NT2/D1 (cell line): ENCODE measurements around the gene SECTM1.

ENCODE experiments used
- DNase-seq: peaks from one replicate; pipeline ENCODE4 v3.0.0-alpha.2; 2011; ENCODE audit warnings: low read depth, low spot score
- H3K27me3 ChIP-seq: 2 replicates; pipeline ENCODE4 v1.6.0; 2011; ENCODE audit warnings: mild to moderate bottlenecking; ENCODE audit not compliant: insufficient read length, insufficient read depth
- H3K36me3 ChIP-seq: 2 replicates; pipeline ENCODE4 v1.6.1; 2011; ENCODE audit warnings: mild to moderate bottlenecking, low read length, mixed read lengths; ENCODE audit not compliant: insufficient read depth, insufficient read length
- H3K4me1 ChIP-seq: 2 replicates; pipeline ENCODE4 v1.5.1; 2011; ENCODE audit not compliant: insufficient read depth, insufficient read length
- H3K4me3 ChIP-seq: 2 replicates; pipeline ENCODE4 v1.5.1; 2011; ENCODE audit warnings: low read depth; ENCODE audit not compliant: insufficient read length
- H3K9ac ChIP-seq: 2 replicates; pipeline ENCODE4 v1.6.0; 2011; ENCODE audit warnings: low read depth; ENCODE audit not compliant: insufficient read length
- H3K9me3 ChIP-seq: 2 replicates; pipeline ENCODE4 v1.5.1; 2011; ENCODE audit warnings: mild to moderate bottlenecking, low read length; ENCODE audit not compliant: insufficient read depth
- SUZ12 ChIP-seq: IDR thresholded peaks from 2 replicates; pipeline ENCODE4 v1.6.1; 2011; ENCODE audit not compliant: insufficient read length, insufficient read depth; ENCODE audit errors: extremely low read depth
- YY1 ChIP-seq: IDR thresholded peaks from 2 replicates; pipeline ENCODE4 v1.6.1; 2011; ENCODE audit not compliant: insufficient read length, insufficient read depth
- ZNF274 ChIP-seq: IDR thresholded peaks from 2 replicates; pipeline ENCODE4 v1.6.1; 2011; ENCODE audit warnings: mild to moderate bottlenecking, low read depth, low read length

Gene SECTM1

GRCh38 chr17:82320956-82321927 lies 12.3 kb downstream of the SECTM1 start:
- TF ChIP-seq YY1 (no peak), ZNF274 (no peak), SUZ12 (no peak)
- H3K4me3 ChIP-seq, result no peak overlapping the region
- H3K9ac ChIP-seq, result peak overlapping the region; percentile 27
- no peaks in the 10 kb centered on the region for H3K36me3 ChIP-seq
- H3K27me3 ChIP-seq, result peaks cover 11% of the 10 kb centered on the region
- no peak for DNase-seq
- H3K9me3 ChIP-seq, result peaks cover 8% of the 10 kb centered on the region
- H3K4me1 ChIP-seq, result peaks cover 41% of the 10 kb centered on the region

DNA sequence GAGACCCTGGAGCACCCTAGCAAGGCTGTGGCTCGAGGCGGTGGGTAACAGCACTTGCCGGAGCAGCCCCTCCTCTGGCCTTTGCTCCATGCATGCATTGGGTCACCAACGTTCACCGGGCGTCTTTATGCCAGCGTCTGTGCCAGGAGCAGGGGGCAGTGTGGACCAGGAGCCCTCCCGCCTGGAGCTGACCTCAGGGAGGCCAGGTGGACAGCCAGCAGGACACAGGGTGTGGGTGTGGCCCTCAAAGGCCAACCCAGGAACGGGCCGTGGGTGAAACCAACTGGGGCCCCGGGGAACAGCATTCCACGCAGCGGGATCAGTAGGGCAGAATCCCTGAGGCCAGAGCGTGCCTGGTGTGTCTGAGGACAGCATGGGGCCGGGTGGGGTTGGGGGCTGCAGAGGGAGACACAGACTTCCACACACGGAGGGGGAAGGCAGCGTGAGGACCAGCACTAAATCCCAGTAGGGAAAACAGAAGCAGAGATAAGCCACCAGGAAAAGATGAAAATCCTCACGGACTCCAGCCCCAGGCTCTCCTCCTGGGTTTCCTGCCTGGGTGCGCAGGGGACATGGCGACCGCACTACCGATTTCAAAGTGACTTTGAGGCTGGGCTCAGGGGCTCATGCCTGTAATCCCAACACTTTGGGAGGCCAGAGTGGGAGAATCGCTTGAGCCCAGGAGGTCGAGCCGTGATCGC lies 13.3 kb downstream of the SECTM1 start:
- Histone ChIP-seq H3K9ac (no peak overlapping the region), H3K27me3 (peaks cover 11% of the 10 kb centered on the region), H3K9me3 (peaks cover 8% of the 10 kb centered on the region), H3K36me3 (no peaks in the 10 kb centered on the region), H3K4me3 (no peak overlapping the region), H3K4me1 (peaks cover 40% of the 10 kb centered on the region)
- no peak for DNase-seq
- no peak for TF ChIP-seq ZNF274
- TF ChIP-seq SUZ12, result no peak
- TF ChIP-seq YY1, result no peak

GRCh38 chr17:82319619-82320062 lies 13.9 kb downstream of the SECTM1 start:
- TF ChIP-seq ZNF274 (no peak), SUZ12 (no peak), YY1 (no peak)
- Histone ChIP-seq H3K36me3 (no peaks in the 10 kb centered on the region), H3K27me3 (peaks cover 11% of the 10 kb centered on the region), H3K4me3 (no peak overlapping the region), H3K9me3 (peaks cover 8% of the 10 kb centered on the region), H3K4me1 (peaks cover 41% of the 10 kb centered on the region), H3K9ac (no peak overlapping the region)
- no peak for DNase-seq

DNA sequence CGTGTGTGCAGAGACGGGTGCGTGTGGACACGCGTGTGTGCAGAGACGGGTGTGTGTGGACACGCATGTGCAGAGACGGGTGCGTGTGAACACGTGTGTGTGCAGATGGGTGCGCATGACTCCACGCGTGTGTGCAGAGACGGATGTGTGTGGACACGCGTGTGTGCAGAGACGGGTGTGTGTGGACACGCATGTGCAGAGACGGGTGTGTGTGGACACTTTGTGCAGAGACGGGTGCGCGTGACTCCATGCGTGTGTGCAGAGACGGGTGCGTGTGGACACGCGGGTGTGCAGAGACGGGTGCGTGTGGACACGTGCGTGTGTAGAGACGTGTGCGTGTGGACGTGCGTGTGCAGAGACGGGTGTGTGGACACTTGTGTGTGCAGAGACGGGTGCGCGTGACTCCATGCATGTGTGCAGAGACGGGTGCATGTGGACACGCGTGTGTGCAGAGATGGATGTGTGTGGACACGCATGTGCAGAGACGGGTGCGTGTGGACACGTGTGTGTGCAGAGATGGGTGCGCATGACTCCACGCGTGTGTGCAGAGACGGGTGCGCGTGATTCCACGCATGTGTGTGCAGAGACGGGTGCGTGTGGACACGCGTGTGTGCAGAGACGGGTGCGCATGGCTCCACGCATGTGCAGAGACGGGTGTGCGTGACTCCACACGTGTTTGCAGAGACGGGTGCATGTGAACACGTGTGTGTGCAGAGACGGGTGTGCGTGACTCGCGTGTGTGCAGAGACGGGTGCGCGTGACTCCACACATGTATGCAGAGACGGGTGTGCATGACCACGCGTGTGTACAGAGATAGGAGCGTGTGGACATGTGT lies 14.6 kb downstream of the SECTM1 start:
- Histone ChIP-seq H3K9ac (no peak overlapping the region), H3K4me1 (peaks cover 43% of the 10 kb centered on the region), H3K4me3 (no peak overlapping the region), H3K9me3 (peaks cover 8% of the 10 kb centered on the region), H3K27me3 (peaks cover 11% of the 10 kb centered on the region), H3K36me3 (no peaks in the 10 kb centered on the region)
- TF ChIP-seq ZNF274 (no peak), YY1 (no peak), SUZ12 (no peak)
- DNase-seq, result no peak

DNA sequence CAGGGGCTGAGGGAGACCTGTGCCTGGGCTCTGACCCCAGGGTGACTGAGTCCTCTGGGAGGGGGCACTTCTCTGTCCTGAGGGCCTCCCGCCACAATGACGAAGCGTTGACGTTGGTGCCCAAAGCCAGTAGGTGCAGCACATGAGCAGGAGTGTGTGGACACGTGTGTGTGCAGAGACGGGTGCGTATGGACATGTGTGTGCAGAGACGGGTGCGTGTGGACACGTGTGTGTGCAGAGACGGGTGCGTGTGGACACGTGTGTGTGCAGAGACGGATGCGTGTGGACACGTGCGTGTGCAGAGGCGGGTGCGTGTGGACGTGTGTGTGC lies 15.4 kb downstream of the SECTM1 start:
- Histone ChIP-seq H3K36me3 (no peaks in the 10 kb centered on the region), H3K9me3 (peaks cover 8% of the 10 kb centered on the region), H3K27me3 (peaks cover 11% of the 10 kb centered on the region), H3K9ac (no peak overlapping the region), H3K4me3 (no peak overlapping the region), H3K4me1 (peaks cover 47% of the 10 kb centered on the region)
- DNase-seq, result no peak
- TF ChIP-seq YY1 (no peak), SUZ12 (no peak), ZNF274 (no peak)

DNA sequence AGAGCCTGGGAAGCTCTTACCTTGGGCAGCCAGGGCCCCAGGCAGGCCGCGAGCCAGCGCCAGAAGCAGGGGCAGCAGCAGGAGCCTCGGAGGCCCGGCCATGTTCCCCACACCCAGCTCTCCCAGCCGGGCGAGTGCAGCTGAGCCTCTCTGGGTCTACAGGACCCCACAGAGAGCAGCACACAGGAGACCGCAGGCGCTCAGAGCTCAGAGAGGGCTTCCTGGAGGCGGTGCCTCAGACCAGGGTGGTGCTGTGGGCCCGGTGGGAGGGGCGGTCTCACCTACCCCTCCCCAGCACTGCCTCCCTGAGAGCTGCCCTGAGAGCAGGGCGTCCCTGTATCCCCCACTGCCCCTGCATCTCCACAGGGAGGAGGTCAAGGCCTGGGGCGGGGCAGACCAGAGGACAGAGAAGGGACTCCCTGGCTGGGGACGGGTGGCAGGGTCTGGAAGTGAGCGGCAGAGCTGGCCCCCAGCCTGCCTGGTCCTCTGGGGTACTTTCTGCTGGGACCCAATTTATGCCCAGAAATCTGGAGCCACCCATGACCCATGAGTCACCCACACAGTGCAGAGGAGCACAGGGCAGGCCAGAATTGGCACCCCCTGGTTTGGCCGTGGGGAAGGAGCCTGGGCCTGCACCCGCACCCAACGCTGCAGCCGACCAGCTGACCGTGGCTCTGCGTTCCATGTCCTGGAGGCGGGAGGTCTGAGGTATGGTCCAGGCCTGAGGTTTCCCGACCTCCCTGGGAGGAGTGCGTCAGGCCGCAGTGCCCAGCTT lies 16.0 kb downstream of the SECTM1 start, which contains the start of gene CD7:
TSS of gene CD7 (minus strand) at position 215 of the 775 bp plus-strand sequence. CDS start at position 102, 113 bp downstream.
- no peak for DNase-seq
- H3K36me3 ChIP-seq, result no peaks in the 10 kb centered on the region
- peak within 1 kb of the TSS; percentile 61 for H3K9ac ChIP-seq
- no peak within 1 kb of the TSS for H3K4me3 ChIP-seq
- peaks cover 45% of the 10 kb centered on the region for H3K4me1 ChIP-seq
- peaks cover 8% of the 10 kb centered on the region for H3K9me3 ChIP-seq
- TF ChIP-seq SUZ12, result no peak
- TF ChIP-seq YY1, result no peak
- TF ChIP-seq ZNF274, result no peak
- peaks cover 10% of the 10 kb centered on the region for H3K27me3 ChIP-seq
